PFSK-1 (cell line): Measurements from ENCODE around the gene ZNF618.

Experiments
- POLR2AphosphoS5 ChIP-seq: IDR thresholded peaks from 2 replicates; pipeline ENCODE4 v1.6.1; 2012; ENCODE audit warnings: low read depth, mild to moderate bottlenecking, control low read depth, low read length, moderate library complexity
- REST ChIP-seq, 2 experiments: IDR thresholded peaks; 2 replicates each; pipeline versions ENCODE4 v1.6.1 to v1.8.0; 2011 to 2012; ENCODE audit warnings: low read depth in 2 of 2, low read length in 2 of 2, control low read depth in 1 of 2, inconsistent platforms in 1 of 2, mild to moderate bottlenecking in 1 of 2, moderate library complexity in 1 of 2; ENCODE audit not compliant: insufficient read depth in 1 of 2
- SIN3A ChIP-seq: IDR thresholded peaks from 2 replicates; pipeline ENCODE4 v1.6.1; 2012; ENCODE audit warnings: mild to moderate bottlenecking, low read length, moderate library complexity, borderline replicate concordance; ENCODE audit not compliant: insufficient read depth
- TAF1 ChIP-seq: IDR thresholded peaks from 2 replicates; pipeline ENCODE4 v1.6.1; 2012; ENCODE audit warnings: low read length, control low read depth, borderline replicate concordance; ENCODE audit not compliant: insufficient read depth

- TF ChIP-seq POLR2AphosphoS5 (no peak), TAF1 (no peak), SIN3A (no peak), REST (IDR thresholded peaks at IDR 0.05; ENCODE audit: insufficient read depth in 1 of 2, low read depth in 2 of 2, low read length in 2 of 2) (no peak)
Measured at GRCh38 chr9:113934829-113935676, 58.9 kb downstream of the ZNF618 start.
